GM12878 (cell line): Measurements from ENCODE around the gene ZSCAN25. TPM values are rescaled to one million over a fixed set of nuclear protein-coding genes. Genes with fewer than 3 reads are reported as not detected.

Experiments
- ATAC-seq: fragments of 200-7000 bp; cut with Tn5 transposase; 3 replicates; pipeline ENCODE4 v1.9.1; 2020; ENCODE audit warnings: mild to moderate bottlenecking, moderate library complexity
- BruUV-seq: library from RNA; stranded (reverse); fragments of 400-500 nt; replicated peaks from 2 replicates; lab custom pipeline; 2021; lab: Mats Ljungman, UMichigan
- CTCF ChIA-PET: fragments of 300-600 bp; sonication (Branson Sonifier 250); formaldehyde crosslinking; extraction: SDS; loops from one replicate; lab custom pipeline; 2021; ENCODE audit warnings: inconsistent platforms; lab: Yijun Ruan, JAX
- POLR2A ChIA-PET: fragments of 350-600 bp; formaldehyde crosslinking; extraction: SDS; loops from one replicate; lab custom pipeline; 2021; ENCODE audit warnings: inconsistent platforms; lab: Charles Lee
- RAD21 ChIA-PET: fragments of 300-600 bp; sonication (Branson Sonifier 250); formaldehyde crosslinking; loops from one replicate; lab custom pipeline; 2023; ENCODE audit warnings: antibody characterized with exemption; ENCODE audit not compliant: unreplicated experiment; lab: Charles Lee
- SMC1A ChIA-PET: fragments of 300-600 bp; sonication (Branson Sonifier 250); formaldehyde crosslinking; loops from one replicate; lab custom pipeline; 2023; ENCODE audit not compliant: unreplicated experiment, uncharacterized antibody; lab: Charles Lee
- DNase-seq: peaks from one replicate; pipeline ENCODE4 v3.0.0-alpha.2; 2011; ENCODE audit warnings: low read depth, low spot score
- FAIRE-seq: peaks from 3 replicates; lab custom pipeline; 2011; peaks lifted over from hg19 to GRCh38; lab: Jason Lieb, UNC
- H2AFZ ChIP-seq: 2 replicates; pipeline ENCODE4 v1.6.0; 2011; ENCODE audit warnings: low read depth, low read length, control low read depth; ENCODE audit not compliant: control insufficient read depth
- H3K27ac ChIP-seq: 2 replicates; pipeline ENCODE4 v1.5.1; 2011; ENCODE audit warnings: control low read depth; ENCODE audit not compliant: control insufficient read depth, insufficient read depth
- H3K27me3 ChIP-seq, 2 experiments: replicated peaks in 1 of 2; 2 replicates each; pipeline versions ENCODE4 v1.6.0 to v1.6.1; 2011; ENCODE audit warnings: low read length in 1 of 2; ENCODE audit not compliant: control insufficient read depth in 2 of 2, insufficient read depth in 2 of 2
- H3K36me3 ChIP-seq, 2 experiments: 2 replicates each; pipeline ENCODE4 v1.5.1; 2011; ENCODE audit warnings: low read length in 1 of 2; ENCODE audit not compliant: control insufficient read depth in 2 of 2, insufficient read depth in 2 of 2
- H3K4me1 ChIP-seq: 2 replicates; pipeline ENCODE4 v1.6.1; 2011; ENCODE audit warnings: mild to moderate bottlenecking, low read length, moderate library complexity, mixed read lengths; ENCODE audit not compliant: control insufficient read depth, insufficient read depth
- H3K4me2 ChIP-seq: 2 replicates; pipeline ENCODE4 v1.6.0; 2011; ENCODE audit warnings: control low read depth; ENCODE audit not compliant: control insufficient read depth, insufficient read depth
- H3K4me3 ChIP-seq: fragments of 200-600 bp; sonication (generic); 2 replicates; pipeline ENCODE4 v1.5.1; 2016
- H3K79me2 ChIP-seq: 2 replicates; pipeline ENCODE4 v1.6.0; 2011; ENCODE audit warnings: low read length; ENCODE audit not compliant: control insufficient read depth, insufficient read depth
- H3K9ac ChIP-seq: 2 replicates; pipeline ENCODE4 v1.8.0; 2011; ENCODE audit warnings: low read length, control low read depth, mixed read lengths; ENCODE audit not compliant: control insufficient read depth, insufficient read depth
- H3K9me3 ChIP-seq: replicated peaks from 3 replicates; pipeline ENCODE4 v1.5.1; 2011; ENCODE audit warnings: mild to moderate bottlenecking, low read length; ENCODE audit not compliant: control insufficient read depth, insufficient read depth
- H4K20me1 ChIP-seq: 2 replicates; pipeline ENCODE4 v1.6.0; 2011; ENCODE audit not compliant: control insufficient read depth, insufficient read depth
- ATF3 ChIP-seq: IDR thresholded peaks from 2 replicates; pipeline ENCODE4 v1.6.1; 2011; ENCODE audit warnings: low read depth, mild to moderate bottlenecking, low read length, moderate library complexity, borderline replicate concordance; ENCODE audit errors: extremely low read depth
- BRCA1 ChIP-seq: IDR thresholded peaks from 2 replicates; pipeline ENCODE4 v1.6.1; 2011; ENCODE audit warnings: low read depth, low read length, improper control_type of control experiment
- CTCF ChIP-seq, 3 experiments: IDR thresholded peaks in 2 of 3; conservative IDR thresholded peaks in 1 of 3; 2 replicates each; pipeline ENCODE4 v1.5.1; 2011; ENCODE audit warnings: low read depth in 3 of 3, low read length in 3 of 3, mild to moderate bottlenecking in 3 of 3, control low read depth in 2 of 3, moderate library complexity in 2 of 3, inconsistent platforms in 1 of 3, mixed read lengths in 1 of 3; ENCODE audit not compliant: control insufficient read depth in 2 of 3, insufficient read depth in 1 of 3; ENCODE audit errors: extremely low read depth in 1 of 3
- ELK1 ChIP-seq: IDR thresholded peaks from 2 replicates; pipeline ENCODE4 v1.6.1; 2012; ENCODE audit warnings: low read depth, low read length, improper control_type of control experiment
- HDAC2 ChIP-seq: fragments of 200-600 bp; sonication (generic); IDR thresholded peaks from 2 replicates; pipeline ENCODE4 v1.6.1; 2017
- IKZF2 ChIP-seq, 2 experiments: fragments of 450-650 bp; IDR thresholded peaks; 2 replicates each; pipeline ENCODE4 v1.6.1; 2017; ENCODE audit warnings: mild to moderate bottlenecking in 2 of 2, moderate library complexity in 2 of 2
- JUND ChIP-seq: IDR thresholded peaks from 2 replicates; pipeline ENCODE4 v1.6.1; 2012; ENCODE audit warnings: low read depth, mild to moderate bottlenecking, low read length, improper control_type of control experiment, moderate library complexity
- NKRF ChIP-seq: fragments of 450-650 bp; conservative IDR thresholded peaks from 2 replicates; pipeline ENCODE4 v1.6.1; 2017; ENCODE audit warnings: mild to moderate bottlenecking, moderate library complexity
- PAX8 ChIP-seq: fragments of 450-650 bp; IDR thresholded peaks from 2 replicates; pipeline ENCODE4 v1.6.1; 2017; ENCODE audit warnings: mild to moderate bottlenecking, moderate library complexity
- PRDM15 ChIP-seq: fragments of 450-650 bp; formaldehyde crosslinking; IDR thresholded peaks from 2 replicates; pipeline ENCODE4 v1.4.0; 2020; ENCODE audit warnings: mild to moderate bottlenecking, moderate library complexity
- SIN3A ChIP-seq: IDR thresholded peaks from 2 replicates; pipeline ENCODE4 v1.6.1; 2012; ENCODE audit warnings: low read depth, low read length, improper control_type of control experiment
- STAT1 ChIP-seq: fragments of 450-650 bp; conservative IDR thresholded peaks from 2 replicates; pipeline ENCODE4 v1.6.1; 2014; ENCODE audit warnings: antibody characterized with exemption, mild to moderate bottlenecking
- TCF7 ChIP-seq: IDR thresholded peaks from 2 replicates; pipeline ENCODE4 v1.6.1; 2014; ENCODE audit warnings: antibody characterized with exemption, borderline replicate concordance
- WGBS: methylation state at CpG from one replicate; pipeline ENCODE4 v1.1.6; 2016; ENCODE audit warnings: low lambda C conversion rate; ENCODE audit not compliant: insufficient replicate concordance, insufficient coverage; ENCODE audit errors: missing lambda C conversion rate; 5-methylcytosine and 5-hydroxymethylcytosine counted together
- in situ Hi-C: fragments of 300-500 bp; cut with MboI; formaldehyde crosslinking; loops from 9 replicates; pipeline ENCODE4 v1.14.3; 2018; ENCODE audit warnings: mixed read lengths
- intact Hi-C: fragments of 100-400 bp; cut with micrococcal nuclease; formaldehyde crosslinking; loops from one replicate; pipeline ENCODE4 v1.14.2; 2022; ENCODE audit not compliant: unreplicated experiment
- polyA plus RNA-seq, 11 experiments: library from polyadenylated mRNA; depleted of rRNA in 4 of 11; unstranded in 6 of 11; stranded (reverse) in 5 of 11; fragments of >200 nt; fragmentation: Nextera tagmentation in 4 of 11; fragmentation: Illumina TruSeq in 1 of 11; extraction: Ambion mirVana in 4 of 11; extraction: Trizol in 1 of 11; gene quantifications; 1 replicate in 1 of 11; 2 replicates in 10 of 11; pipeline versions ENCODE4 v1.2.1 to v1.2.3, GENCODE V29; 2011 to 2016; ENCODE audit warnings: inconsistent platforms in 2 of 11, missing spikeins in 2 of 11, low read depth in 1 of 11
- total RNA-seq, 4 experiments: library from RNA; depleted of rRNA in 3 of 4; stranded (reverse); fragments of >200 nt in 3 of 4; fragmentation: Illumina TruSeq in 1 of 4; extraction: Trizol in 1 of 4; gene quantifications; 2 replicates each; pipeline versions ENCODE4 v1.2.1 to v1.2.3, GENCODE V29; 2013 to 2021

Gene ZSCAN25
- total and polyA plus RNA-seq, 10 of the 15 experiments (the other 5 are each of a cell fraction or from before 2014, with no cell fraction given), result 0.79 to 15.6 (median 9.6) TPM

GRCh38 chr7:99597762-99598501 is 18.8 kb upstream of the ZSCAN25 start, which contains the start of gene TMEM225B (continued):
- TF ChIP-seq NKRF (no peak), SIN3A (no peak), CTCF (IDR thresholded peaks at IDR 0.05 in 2 of 3, conservative IDR thresholded peaks at IDR 0.05 in 1 of 3; ENCODE audit: control insufficient read depth in 2 of 3, extremely low read depth in 1 of 3, insufficient read depth in 1 of 3, low read depth in 3 of 3, low read length in 3 of 3) (no peak)
- TF ChIP-seq, all 136 proteins: peak for 0

GRCh38 chr7:99599836-99600235 is 16.9 kb upstream of the ZSCAN25 start:
- Histone ChIP-seq H3K27ac (no peak overlapping the region), H3K36me3 (no peaks in the 10 kb centered on the region), H3K79me2 (no peaks in the 10 kb centered on the region), H3K4me3 (no peak overlapping the region), H4K20me1 (no peaks in the 10 kb centered on the region), H3K27me3 (no peaks in the 10 kb centered on the region), H3K4me1 (no peaks in the 10 kb centered on the region), H3K4me2 (no peak overlapping the region), H2AFZ (no peak overlapping the region), H3K9me3 (no peaks in the 10 kb centered on the region), H3K9ac (no peak overlapping the region)
- ChIA-PET CTCF (no interaction called here), RAD21 (no interaction called here), POLR2A (no interaction called here), SMC1A (no interaction called here)
- intact Hi-C loops (loop anchor here (2.0 kb wide), 1 partner anchor 19 kb away; no protein-coding TSS in a partner anchor), in situ Hi-C loops (no loop called here)
- DNase-seq, result no peak
- no peak for FAIRE-seq
- ATAC-seq, result no peak
- 75% methylated on average over 4 of the region's 4 CpGs for WGBS
- BruUV-seq, result no TSS peak
- TF ChIP-seq PAX8, result no peak
- no peak for TF ChIP-seq PRDM15 (CRISPR knock-in tag)
- TF ChIP-seq ATF3, result no peak
- no peak for TF ChIP-seq JUND
- TF ChIP-seq TCF7, result no peak
- no peak for TF ChIP-seq BRCA1
- TF ChIP-seq STAT1, result no peak
- TF ChIP-seq ELK1, result no peak
- no peak for TF ChIP-seq HDAC2
- no peak for TF ChIP-seq IKZF2 (IDR thresholded peaks at IDR 0.05)
